ENCODE results near the gene SYNJ2.

DNA sequence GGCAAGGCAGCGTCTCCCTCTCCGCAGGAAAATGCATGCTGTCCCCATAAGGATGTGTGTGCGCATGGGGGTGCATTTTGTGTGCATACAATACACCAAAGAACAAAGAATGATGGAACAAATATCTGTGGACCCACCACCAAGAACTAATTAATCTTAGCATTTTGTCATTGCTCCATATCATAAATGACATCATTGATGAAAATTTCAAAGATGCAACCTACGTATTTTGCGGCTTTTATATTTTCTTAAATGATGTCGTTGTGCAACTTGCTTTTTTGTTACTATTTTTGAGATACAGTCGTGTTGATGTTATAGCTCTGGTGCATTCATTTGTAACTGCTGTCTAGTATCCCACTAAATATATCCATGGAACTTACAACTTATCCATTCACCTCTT, 96.7 kb downstream of the SYNJ2 start:
- no peak for TF ChIP-seq POLR2A (IDR thresholded peaks at IDR 0.05; ENCODE audit: low read depth, low read length)
- no peak for TF ChIP-seq SPI1 (IDR thresholded peaks at IDR 0.05; ENCODE audit: low read depth, low read length)
- TF ChIP-seq POLR2AphosphoS5 (IDR thresholded peaks at IDR 0.05; ENCODE audit: low read depth, low read length), result no peak
- no peak for TF ChIP-seq TAF1 (IDR thresholded peaks at IDR 0.05; ENCODE audit: low read depth, low read length)

All from GM12891 (cell line).